Measurements from ENCODE around the gene COL13A1.

DNA sequence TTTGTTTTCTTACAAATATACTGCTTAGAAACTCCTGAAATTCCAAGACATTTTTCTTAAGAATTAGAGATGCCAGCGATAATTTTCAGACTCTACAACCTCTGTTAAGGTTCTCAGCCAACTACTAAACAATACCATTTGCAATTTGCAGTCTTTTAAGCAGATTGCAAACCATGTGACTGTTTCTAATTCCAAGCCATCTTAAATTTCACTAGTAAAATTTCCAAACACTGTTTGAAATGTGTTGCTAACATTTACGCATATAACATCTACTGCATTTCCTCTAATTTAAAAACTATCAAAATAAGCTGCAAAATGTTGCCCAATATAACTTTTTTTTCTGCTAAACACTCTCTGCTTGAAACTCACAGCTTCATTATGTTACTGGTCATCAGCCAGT is 194.9 kb downstream of the COL13A1 start:
- TF ChIP-seq, protein P1, sequence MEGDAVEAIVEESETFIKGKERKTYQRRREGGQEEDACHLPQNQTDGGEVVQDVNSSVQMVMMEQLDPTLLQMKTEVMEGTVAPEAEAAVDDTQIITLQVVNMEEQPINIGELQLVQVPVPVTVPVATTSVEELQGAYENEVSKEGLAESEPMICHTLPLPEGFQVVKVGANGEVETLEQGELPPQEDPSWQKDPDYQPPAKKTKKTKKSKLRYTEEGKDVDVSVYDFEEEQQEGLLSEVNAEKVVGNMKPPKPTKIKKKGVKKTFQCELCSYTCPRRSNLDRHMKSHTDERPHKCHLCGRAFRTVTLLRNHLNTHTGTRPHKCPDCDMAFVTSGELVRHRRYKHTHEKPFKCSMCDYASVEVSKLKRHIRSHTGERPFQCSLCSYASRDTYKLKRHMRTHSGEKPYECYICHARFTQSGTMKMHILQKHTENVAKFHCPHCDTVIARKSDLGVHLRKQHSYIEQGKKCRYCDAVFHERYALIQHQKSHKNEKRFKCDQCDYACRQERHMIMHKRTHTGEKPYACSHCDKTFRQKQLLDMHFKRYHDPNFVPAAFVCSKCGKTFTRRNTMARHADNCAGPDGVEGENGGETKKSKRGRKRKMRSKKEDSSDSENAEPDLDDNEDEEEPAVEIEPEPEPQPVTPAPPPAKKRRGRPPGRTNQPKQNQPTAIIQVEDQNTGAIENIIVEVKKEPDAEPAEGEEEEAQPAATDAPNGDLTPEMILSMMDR (IDR thresholded peaks at IDR 0.05 in 8 of 11, conservative IDR thresholded peaks at IDR 0.05 in 3 of 11) = no peak
- TF ChIP-seq POLR2AphosphoS5 (IDR thresholded peaks at IDR 0.05) = no peak
